ENCODE measurements around the gene MUC13.

The MUC13 gene

DNA sequence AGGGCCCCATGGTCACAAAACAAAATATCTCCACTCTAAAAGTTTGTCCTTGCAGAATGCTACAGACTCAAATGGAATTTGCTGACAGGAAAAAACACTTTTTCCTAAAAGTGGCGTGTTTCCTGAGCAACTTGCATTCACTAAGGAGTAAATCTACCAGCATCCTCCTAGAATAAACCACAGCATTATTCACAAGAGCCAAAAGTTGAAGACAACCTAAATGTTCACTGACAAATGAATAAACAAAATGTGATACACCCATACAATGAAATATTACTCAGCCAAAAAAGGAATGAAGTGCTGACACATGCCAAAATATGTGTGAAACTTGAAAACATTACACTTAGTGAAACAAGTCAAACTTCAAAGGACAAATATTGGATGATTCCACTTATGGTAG, 76.3 kb downstream of the MUC13 start:
- TF ChIP-seq, protein P1, sequence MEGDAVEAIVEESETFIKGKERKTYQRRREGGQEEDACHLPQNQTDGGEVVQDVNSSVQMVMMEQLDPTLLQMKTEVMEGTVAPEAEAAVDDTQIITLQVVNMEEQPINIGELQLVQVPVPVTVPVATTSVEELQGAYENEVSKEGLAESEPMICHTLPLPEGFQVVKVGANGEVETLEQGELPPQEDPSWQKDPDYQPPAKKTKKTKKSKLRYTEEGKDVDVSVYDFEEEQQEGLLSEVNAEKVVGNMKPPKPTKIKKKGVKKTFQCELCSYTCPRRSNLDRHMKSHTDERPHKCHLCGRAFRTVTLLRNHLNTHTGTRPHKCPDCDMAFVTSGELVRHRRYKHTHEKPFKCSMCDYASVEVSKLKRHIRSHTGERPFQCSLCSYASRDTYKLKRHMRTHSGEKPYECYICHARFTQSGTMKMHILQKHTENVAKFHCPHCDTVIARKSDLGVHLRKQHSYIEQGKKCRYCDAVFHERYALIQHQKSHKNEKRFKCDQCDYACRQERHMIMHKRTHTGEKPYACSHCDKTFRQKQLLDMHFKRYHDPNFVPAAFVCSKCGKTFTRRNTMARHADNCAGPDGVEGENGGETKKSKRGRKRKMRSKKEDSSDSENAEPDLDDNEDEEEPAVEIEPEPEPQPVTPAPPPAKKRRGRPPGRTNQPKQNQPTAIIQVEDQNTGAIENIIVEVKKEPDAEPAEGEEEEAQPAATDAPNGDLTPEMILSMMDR (IDR thresholded peaks at IDR 0.05; ENCODE audit: insufficient read depth, missing control alignments), result no peak
- DNase-seq (ENCODE audit: insufficient read length, low spot score) (no peak), FAIRE-seq (no peak)

DNA sequence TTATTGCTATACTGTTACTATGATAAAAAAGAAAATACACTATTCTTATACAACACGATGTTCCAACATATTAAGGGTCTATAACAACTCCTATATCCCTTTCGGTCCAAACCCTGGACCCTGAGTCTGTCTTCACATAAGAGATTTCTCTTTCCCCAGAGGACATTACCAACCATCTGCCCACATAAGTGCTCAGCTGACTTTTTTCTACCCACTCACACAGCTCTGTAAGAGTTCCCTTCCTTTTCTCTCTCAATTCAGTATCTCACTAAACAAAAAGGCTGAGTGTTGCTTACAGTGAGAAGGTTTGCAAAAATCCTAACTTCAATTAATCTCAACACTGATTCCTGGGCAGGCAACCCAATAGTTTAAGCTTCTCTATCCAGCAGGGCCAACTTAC, 77.9 kb downstream of the MUC13 start:
- FAIRE-seq, result no peak
- DNase-seq (ENCODE audit: insufficient read length, low spot score), result no peak
- TF ChIP-seq, protein P1 (IDR thresholded peaks at IDR 0.05; ENCODE audit: insufficient read depth, missing control alignments), result no peak
